Stimulated activated CD4-positive, alpha-beta T cell treated with anti-CD3 and anti-CD28 coated beads, Interleukin-1b, Interleukin-23, amount 100 ng/mL, for 1 hour (primary cell): Measurements from ENCODE around the gene ASH1L.
"Not testable (repeated sequence)": the region's sequence is repeated elsewhere in the genome, so short reads cannot be mapped to it uniquely, and the experiment has no call there.

Experiments
- DNase-seq, 2 donors: peaks; one replicate each; pipeline ENCODE4 v3.0.0-alpha.2; 2020; ENCODE audit warnings: low read depth in 2 of 2

Gene ASH1L

DNA sequence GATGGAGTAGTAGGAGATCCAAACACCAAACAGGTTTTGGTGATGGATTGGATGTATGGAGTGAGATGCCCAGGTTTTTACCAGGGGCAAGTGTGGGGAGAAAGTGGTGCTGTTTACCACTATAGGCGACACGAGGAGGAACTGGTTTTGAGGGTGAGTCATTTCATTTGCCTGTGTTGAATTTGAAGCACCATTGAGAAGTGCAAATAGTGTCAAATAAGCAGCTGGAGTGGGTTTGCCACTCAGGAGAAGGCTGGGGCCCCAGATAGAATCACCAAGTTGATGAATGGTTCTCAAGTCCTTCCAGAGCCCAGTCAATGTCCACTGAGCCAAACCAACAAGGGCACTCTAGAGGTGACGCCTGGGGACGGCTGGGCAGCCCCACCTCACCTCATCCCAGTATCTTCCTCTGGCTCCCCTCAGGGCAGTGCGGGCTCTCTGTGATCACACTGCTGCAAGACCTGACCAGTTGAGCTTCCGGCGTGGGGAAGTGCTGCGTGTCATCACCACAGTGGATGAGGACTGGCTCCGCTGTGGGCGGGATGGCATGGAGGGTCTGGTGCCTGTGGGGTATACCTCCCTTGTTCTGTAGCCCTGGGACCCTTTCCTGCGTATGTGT is 232.5 kb downstream of the ASH1L start:
- no peak for DNase-seq

DNA sequence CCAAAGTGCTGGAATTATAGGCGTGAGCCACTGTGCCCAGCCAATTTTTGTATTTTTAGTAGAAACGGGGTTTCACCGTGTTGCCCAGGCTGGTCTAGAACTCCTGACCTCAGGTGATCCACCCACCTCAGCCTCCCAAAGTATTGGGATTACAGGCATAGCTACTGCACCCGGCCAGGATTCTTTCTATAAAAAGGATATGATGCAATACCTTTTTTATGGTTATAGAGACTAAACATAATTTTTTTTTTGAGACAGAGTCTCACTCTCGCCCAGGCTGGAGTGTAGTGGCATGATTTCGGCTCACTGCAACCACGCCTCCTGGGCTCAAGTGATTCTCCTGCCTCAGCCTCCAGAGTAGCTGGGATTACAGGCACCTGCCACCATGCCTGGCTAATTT is 233.7 kb downstream of the ASH1L start:
- not testable (repeated sequence) for DNase-seq

DNA sequence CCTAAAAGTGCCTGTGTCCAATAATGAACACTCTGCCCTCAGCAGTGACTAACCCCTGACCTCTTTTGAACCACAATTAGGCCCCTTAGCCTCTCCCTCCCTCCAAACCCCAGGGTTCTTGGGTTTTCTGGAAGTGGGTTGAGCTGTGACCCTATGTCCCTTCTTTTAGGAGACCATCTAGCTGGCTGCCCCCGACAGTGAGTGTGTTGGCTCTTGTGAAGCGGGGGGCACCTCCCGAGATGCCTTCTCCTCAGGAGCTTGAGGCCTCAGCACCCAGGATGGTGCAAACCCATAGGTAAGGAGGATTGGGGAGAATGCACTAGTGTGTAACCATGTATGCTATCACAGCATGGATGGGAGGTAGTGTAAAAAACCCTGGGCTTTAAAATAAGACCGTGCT is 234.6 kb downstream of the ASH1L start:
- DNase-seq = no peak

DNA sequence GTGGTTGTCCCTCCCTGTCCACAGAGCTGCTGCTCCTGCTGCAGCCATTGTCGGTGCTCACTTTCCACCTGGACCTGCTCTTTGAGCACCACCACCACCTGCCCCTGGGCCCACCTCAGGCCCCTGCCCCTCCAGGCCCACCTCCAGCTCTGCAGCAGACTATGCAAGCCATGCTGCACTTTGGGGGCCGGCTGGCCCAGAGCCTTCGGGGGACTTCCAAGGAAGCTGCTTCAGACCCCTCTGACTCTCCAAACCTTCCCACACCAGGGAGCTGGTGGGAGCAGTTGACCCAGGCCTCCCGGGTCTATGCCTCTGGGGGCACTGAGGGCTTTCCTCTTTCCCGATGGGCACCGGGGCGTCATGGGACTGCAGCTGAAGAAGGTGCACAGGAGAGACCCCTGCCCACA is 236.0 kb downstream of the ASH1L start:
- DNase-seq = no peak

DNA sequence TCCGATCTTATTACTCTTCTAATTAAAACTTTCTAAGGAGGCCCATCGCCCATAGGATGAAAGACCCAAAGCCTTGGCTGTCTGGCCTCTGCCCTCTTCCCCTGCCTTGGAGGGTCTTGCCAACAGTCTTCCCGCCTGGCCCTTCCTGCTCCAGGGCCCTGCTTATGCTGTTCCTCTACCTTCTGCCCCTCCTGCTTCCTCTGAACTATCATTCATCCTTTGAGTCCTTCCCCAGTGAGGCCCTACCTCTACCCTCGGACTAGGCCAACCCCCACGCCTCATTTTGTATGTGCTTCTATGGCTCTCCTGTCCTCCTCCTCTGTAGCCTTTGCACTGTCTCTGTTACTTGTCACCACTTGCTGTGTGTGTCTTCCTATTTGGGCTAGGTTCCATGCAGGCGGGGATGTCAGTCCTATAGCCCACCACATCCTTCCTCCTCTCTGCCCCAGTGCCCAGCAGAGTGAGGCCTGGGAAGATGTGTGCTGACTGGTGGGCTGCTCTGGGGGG is 236.5 kb downstream of the ASH1L start:
- DNase-seq = no peak

DNA sequence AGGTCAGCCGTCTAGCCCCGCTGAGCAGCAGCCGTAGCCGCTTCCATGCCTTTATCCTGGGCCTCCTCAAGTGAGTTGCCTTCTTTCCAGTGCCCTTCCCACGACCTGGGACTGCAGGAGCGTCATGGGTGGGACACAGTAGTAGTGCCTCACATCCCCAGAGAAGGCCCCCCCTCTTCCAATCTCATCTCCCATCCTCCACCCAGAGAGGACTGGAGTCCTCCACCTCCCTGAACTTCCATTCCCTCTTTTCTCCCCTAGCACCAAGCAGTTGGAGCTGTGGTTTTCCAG is 237.1 kb downstream of the ASH1L start:
- DNase-seq = no peak

DNA sequence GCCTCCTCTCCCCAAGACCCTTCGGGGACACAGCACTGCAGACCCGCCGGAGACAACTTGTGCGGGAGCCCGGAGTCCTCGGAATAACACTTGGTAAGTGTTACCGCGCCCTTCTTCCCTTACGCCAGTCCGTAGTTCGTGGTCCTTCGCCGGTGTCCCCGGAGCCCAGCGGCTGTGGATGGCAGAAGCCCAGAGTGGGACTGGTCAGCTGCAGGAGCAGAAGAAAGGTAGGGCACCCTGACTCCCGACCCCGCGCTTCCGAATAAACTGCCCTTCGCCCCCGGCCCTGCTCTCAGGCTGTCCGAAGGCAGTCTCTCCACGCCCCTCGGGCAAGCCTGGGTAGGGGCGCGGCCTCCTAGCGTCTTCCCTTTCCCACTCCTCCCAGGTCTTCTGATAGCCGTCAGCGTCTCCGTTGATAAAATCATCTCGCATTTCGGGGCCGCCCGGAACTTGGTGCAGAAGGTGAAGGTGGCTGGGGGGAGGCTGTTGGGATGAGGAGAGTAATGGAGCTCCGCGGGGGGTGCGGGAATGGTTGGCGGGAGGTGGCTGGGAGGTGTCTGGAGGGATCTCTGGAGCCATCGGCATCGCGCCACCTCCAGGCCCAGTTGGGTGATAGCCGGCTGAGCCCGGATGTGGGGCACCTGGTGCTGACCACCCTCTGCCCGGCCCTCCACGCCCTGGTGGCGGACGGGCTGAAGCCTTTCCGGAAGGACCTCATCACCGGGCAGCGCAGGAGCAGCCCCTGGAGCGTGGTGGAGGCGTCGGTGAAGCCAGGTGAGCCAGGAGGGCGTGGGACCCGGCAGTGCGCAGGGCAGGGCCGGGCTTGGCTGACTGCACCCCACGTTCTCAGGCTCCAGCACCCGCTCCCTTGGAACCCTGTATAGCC is 237.6 kb downstream of the ASH1L start:
- DNase-seq = no peak

DNA sequence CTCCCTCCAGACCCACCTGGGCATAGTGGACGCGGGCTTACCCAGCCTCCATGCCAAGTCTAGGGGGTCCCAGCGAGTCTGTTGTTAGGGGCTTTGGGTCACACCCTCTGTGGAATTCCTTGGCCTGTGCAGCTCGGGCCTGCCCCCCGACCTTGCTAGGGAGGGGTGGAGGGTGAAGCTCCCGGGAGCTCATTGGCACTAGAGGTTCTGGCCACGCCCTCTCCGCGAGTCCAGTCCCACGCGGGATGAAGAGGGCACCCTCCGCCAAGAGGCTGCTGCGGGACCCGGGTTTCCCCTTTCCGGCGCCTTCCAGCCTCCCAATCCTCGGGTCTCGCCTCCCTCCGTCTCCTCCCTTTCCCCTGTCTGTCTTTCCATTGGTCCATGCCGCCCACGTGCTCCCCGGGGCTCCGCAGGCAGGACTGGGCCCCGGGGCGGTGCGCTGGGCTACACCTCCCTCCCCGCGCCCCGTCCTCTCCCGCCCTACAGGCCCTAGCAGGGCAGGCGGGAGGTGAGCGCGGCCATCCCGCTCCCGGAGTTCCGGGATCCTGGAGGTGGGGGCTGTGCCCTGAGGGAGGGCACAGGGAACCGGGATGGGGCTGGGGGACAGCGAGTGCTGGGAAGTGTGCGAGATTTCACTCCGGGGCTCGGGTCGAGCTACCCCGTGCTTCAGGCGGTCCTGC is 238.4 kb downstream of the ASH1L start:
- peak; percentile 64 to 76 for DNase-seq

DNA sequence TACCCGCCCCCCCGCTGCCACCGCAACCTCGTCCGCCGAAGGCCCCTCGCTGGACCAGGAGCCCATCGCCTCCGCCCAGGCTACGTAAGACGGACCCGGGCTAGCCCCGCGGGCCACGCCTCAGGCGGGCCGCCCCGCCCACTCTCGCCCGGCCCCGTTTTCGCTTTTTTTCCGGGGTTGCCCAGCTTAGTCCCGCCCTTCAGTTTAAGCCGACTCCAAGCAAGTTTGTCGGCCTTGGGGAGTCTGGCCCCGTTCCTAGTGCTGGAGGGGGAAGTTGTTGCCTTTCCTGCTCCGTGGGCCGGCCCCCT is 238.9 kb downstream of the ASH1L start:
- peak; percentile 55 to 66 for DNase-seq

DNA sequence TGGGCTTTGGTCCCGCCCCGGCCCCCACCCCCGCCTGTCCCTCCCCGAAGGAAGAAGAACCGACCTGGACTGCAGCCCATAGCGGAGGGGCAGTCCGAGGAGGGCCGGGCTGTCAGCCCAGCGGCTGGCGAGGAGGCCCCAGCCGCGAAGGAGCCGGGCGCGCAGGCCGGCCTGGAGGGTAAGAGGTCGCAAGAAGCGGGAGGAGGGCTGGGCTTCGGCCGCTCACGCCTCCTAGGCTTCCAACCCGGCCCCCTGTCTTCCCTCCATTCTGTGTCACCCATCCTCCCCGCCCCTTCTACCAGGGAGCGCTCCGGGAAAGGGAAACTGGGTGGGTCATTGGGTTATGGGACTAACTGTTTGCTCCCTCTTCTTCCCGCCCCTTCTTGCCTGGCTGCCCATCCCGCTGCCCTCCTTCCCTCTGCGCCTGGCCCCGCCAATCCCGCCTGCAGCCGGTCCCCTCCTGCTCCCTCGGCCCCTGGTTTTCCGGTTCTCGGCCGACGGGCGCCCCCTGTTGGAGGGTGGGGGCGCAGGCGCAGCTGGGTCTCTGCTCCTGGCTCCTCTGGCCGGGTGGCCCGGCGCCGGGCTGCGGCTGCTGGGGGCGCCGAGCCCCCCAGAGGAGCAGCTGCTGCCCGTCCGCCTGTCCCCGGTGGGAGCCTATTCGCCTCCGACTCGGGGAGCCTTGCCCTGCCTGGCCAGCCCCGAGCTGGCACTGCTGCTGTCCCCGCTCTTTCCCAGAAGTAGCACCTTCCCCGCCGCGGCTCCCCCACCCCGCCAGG is 239.5 kb downstream of the ASH1L start:
- DNase-seq = peak; percentile 72 to 88

DNA sequence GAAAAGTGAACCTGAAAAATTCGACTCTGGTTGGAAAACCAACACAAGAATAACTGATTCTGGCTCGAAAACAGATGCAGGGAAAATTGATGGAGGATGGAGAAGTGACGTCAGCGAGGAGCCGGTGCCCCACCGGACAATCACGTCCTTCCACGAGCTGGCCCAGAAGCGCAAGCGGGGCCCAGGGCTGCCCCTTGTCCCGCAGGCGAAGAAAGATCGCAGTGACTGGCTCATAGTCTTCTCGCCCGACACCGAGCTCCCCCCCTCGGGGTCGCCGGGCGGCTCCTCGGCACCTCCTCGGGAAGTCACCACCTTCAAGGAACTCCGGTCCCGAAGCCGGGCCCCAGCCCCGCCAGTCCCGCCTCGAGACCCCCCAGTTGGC is 240.0 kb downstream of the ASH1L start:
- DNase-seq = no peak

DNA sequence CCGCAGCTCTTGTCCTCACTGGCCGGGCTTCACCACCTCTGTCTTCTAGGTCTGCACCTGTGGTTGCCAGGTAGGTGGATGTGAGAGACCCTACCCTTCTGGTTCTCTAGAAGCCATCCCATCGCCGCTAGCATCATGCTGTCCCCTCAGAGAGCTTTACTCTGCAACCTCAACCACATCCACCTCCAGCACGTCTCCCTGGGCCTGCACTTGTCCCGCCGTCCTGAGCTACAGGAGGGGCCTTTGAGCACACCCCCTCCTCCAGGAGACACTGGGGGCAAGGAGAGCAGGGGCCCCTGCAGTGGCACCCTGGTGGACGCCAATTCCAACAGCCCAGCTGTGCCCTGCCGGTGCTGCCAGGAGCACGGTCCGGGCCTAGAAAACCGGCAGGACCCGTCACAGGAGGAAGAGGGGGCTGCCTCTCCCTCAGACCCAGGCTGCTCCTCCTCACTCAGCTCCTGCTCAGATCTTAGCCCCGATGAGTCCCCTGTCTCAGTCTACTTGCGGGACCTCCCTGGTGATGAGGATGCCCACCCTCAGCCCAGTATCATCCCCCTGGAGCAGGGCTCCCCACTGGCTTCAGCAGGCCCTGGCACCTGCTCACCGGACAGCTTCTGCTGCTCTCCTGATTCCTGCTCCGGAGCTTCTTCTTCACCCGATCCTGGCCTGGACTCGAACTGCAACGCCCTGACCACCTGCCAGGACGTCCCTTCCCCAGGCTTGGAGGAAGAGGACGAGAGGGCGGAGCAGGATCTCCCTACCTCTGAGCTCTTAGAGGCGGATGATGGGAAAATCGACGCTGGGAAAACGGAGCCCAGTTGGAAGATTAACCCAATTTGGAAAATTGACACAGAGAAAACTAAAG is 240.7 kb downstream of the ASH1L start:
- DNase-seq = no peak

DNA sequence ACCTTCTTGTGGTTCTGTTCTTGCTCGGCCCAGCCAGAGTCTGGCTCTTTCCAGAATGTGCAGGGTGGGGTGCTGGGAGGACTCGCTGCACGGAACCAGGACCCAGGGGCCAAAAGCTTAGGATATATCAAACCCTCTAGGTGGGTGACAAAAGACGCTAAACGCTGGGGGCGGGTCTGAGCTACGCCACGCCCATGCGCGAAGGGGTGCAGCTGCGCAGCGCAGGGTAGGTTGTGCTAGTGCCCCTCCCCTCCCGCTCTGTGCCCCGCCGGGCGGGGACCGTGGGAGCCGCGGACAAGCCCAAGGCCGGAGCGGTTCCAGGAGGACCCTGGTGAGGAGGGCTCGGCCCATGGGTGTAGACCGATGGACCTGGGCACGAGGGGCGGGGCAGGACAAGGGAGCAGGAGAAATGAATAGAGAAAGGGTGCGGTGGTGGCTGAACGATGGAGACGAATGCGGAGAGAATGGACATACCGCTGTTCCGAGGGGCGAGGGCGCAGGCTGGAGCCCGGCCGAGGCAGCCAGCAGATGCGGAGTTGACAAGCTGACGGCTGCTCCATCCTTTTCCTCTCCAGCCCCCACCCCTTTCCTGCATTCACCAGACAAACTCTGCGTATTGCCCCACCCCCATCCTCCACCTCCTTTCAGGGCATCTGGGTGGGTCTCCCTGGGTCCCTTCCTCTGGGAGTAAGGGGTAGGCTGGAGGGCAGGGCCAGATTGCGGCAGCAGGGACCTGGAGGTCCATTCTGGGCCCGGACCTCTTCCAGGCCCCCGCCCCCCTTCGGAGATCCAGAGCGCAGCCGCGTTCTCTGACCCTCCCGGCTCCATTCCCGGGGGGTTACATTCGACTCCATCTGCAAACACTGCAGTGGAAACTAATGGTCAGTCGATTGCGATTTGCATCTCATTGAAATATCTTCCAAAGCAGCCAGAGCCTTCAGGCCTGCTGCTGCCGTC is 241.7 kb downstream of the ASH1L start, which contains the start of gene RUSC1:
Gene RUSC1, plus strand, starts transcription at position 234 of the 957 bp plus-strand sequence. CDS start 880 bp downstream, outside the sequence.
- DNase-seq = peak; percentile 24 to 60

DNA sequence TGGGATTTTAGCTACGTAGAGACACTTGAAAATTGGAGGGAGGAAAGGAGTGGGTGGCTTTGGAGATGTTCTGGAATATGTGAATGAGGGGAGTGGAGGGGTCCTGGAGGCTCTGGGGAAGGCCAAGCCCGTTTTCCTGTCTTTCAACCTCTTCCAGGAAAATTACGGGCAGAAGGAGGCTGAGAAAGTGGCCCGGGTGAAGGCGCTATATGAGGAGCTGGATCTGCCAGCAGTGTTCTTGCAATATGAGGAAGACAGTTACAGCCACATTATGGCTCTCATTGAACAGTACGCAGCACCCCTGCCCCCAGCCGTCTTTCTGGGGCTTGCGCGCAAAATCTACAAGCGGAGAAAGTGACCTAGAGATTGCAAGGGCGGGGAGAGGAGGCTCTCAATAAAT is 242.4 kb downstream of the ASH1L start:
- DNase-seq = no peak

DNA sequence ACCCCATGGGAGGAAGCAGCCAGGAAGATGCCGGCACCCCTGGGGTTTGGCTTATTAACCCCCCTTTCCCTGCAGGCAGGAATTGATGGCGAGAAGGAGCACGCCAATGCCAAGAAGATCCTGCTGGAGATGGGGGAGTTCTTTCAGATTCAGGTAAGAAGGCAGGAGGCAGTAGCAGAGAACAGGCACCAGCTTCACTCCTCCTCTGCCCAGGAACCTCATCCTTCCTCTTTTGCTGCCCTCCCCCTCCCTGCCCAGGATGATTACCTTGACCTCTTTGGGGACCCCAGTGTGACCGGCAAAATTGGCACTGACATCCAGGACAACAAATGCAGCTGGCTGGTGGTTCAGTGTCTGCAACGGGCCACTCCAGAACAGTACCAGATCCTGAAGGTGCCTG is 243.1 kb downstream of the ASH1L start:
- DNase-seq = no peak

DNA sequence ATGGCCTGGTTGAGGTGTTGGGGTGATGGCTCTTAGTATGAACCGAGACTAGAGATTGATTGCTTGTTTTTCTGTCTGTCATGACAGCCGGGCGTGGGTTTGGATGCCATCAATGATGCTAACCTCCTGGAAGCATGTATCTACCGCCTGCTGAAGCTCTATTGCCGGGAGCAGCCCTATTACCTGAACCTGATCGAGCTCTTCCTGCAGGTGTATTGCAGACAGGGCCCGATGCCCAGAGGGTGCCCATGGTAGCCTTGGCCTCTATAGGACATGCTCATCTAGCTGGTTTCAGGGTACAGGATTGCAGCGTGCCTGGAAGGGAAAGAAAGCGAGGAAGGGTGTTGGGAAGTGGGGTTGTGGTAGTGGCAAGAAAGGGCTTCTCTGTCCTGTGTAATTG is 244.5 kb downstream of the ASH1L start:
- no peak for DNase-seq

DNA sequence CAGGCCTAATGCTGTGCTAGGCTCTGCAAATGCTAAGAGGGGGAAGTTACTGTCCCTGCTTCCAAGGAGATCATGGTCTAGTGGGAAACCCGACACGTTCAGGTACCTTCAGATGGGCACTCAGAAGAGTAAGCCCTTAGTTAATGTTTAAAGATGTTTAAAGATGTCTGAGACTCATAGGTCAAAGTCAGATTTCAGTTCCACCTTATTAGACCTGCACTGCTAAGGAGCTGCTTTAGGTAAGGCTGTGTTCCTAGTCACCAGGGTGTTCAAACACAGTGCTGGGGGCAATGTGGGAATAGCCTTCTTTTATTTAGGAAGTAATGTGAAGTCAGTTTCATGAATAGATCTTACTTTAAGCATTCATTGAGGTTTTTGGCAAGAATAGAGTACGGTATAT is 245.7 kb downstream of the ASH1L start:
- no peak for DNase-seq

DNA sequence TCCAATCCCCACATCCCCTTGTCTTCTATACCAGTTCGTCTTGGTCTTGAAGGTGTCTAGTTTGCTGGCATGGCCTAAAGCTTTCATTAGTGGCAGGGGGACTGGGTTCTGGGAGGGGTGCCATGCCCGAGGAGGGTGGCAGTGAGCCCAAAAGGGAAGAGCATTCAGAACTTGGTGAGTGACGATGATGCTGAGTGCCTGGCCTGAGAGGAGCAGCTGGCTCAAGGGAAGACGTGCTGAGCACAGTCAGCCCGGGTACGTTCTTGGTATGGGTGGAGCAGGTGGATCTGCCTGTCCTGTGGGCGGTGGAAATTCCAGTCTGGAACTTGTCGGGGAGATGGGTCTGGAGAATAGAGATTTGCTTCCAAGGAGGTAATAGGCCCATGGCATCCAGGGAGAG is 249.3 kb downstream of the ASH1L start:
- DNase-seq = no peak

DNA sequence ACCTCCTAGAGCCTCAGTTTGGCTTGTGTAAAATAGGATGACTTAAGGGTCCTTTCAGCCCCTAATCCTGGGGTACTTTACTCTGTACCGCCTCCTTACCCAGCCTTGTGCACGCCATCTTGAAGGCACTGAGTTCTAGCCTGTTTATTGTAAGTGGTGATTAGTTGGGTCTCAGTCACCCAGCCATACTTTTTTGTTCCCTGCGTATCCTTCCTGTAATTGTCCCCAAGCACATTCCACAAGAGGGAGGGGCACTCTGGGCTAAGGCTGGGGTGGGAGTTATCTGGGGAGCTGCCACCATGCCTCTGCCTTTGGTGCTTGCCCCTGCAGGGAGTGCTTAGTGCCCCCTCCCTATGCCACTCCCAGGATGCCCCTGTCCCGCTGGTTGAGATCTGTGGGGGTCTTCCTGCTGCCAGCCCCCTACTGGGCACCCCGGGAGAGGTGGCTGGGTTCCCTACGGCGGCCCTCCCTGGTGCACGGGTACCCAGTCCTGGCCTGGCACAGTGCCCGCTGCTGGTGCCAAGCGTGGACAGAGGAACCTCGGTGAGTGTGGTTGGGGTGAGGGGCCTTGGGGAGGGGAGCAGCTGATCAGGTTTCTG is 253.1 kb downstream of the ASH1L start:
- DNase-seq = no peak
